Skeletal muscle tissue (tissue), 5 donors: ENCODE data around the gene GGPS1. TPM values are rescaled to one million over a fixed set of nuclear protein-coding genes. Genes with fewer than 3 reads are reported as not detected.
"Not testable (repeated sequence)": the region's sequence is repeated elsewhere in the genome, so short reads cannot be mapped to it uniquely, and the experiment has no call there.

Experiments used
- H3K27ac ChIP-seq: one replicate; pipeline ENCODE4 v1.7.0; 2013; ENCODE audit warnings: mild to moderate bottlenecking, low read depth, low read length, inconsistent platforms
- H3K27me3 ChIP-seq, 3 donors: one replicate each; pipeline ENCODE4 v1.7.0; 2013; ENCODE audit warnings: low read length in 3 of 3; ENCODE audit not compliant: control insufficient read depth in 3 of 3, insufficient read depth in 3 of 3
- H3K36me3 ChIP-seq, 3 donors: one replicate each; pipeline ENCODE4 v1.7.0; 2013; ENCODE audit warnings: low read length in 3 of 3; ENCODE audit not compliant: control insufficient read depth in 3 of 3, insufficient read depth in 3 of 3
- H3K4me1 ChIP-seq, 3 donors: one replicate each; pipeline ENCODE4 v1.7.0; 2013; ENCODE audit warnings: low read length in 3 of 3, mild to moderate bottlenecking in 3 of 3; ENCODE audit not compliant: control insufficient read depth in 3 of 3, insufficient read depth in 3 of 3
- H3K4me3 ChIP-seq, 3 donors: one replicate each; pipeline ENCODE4 v1.7.0; 2013; ENCODE audit warnings: low read length in 3 of 3
- H3K9ac ChIP-seq, 3 donors: one replicate each; pipeline ENCODE4 v1.7.0; 2013; ENCODE audit warnings: low read length in 3 of 3, mild to moderate bottlenecking in 3 of 3, moderate library complexity in 2 of 3, low read depth in 1 of 3
- H3K9me3 ChIP-seq, 3 donors: one replicate each; pipeline ENCODE4 v1.7.0; 2013; ENCODE audit warnings: low read length in 3 of 3; ENCODE audit not compliant: control insufficient read depth in 3 of 3
- small RNA-seq: library from RNA; depleted of rRNA; stranded (forward); fragments of <200 nt; gene quantifications from one replicate; pipeline ENCODE3, GENCODE V24; 2014
- total RNA-seq: library from RNA; depleted of rRNA; stranded (reverse); fragments of >200 nt; gene quantifications from one replicate; pipeline ENCODE4 v1.2.3, GENCODE V29; 2014
- donor health status: Osteomylitis.

Gene GGPS1
- total RNA-seq, 1 donor from 2014 or later: 15.1 TPM

DNA sequence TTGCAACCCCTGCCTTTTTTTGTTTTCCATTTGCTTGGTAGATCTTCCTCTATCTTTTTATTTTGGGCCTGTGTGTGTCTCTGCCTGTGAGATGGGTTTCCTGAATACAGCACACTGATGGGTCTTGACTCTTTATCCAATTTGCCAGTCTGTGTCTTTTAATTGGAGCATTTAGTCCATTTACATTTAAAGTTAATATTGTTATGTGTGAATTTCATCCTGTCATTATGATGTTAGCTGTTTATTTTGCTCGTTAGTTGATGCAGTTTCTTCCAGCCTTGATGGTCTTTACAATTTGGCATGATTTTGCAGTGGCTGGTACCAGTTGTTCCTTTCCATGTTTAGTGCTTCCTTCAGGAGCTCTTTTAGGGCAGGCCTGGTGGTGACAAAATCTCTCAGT, 57.3 kb downstream of the GGPS1 start:
- H3K4me3 ChIP-seq, H3K9me3 ChIP-seq, H3K4me1 ChIP-seq, H3K9ac ChIP-seq, H3K27me3 ChIP-seq, H3K27ac ChIP-seq, H3K36me3 ChIP-seq: not testable (repeated sequence)

DNA sequence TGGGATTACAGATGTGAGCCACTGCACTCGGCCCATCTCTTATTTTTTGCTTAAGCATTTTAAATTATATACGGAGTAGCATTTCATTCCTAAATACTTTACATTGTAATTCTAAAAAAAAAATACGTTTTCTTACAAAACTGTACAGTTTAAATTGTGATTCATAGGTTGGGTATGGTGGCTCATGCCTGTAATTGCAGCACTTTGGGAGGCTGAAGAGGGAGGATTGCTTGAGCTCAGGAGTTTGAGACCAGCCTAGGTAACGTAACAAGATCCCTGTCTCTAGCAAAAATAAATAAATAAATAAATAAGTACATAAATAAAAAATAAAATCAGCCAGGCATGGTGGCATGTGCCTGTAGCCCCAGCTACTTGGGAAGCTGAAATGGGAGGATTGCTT, 63.5 kb downstream of the GGPS1 start:
- H3K36me3 ChIP-seq: peaks cover 0 to 2% (median 0%) of the 10 kb centered on the region in 3 donors
- no peak overlapping the region for H3K9ac ChIP-seq
- H3K27ac ChIP-seq: no peak overlapping the region
- H3K4me1 ChIP-seq: no peaks in the 10 kb centered on the region
- no peaks in the 10 kb centered on the region for H3K9me3 ChIP-seq
- no peaks in the 10 kb centered on the region for H3K27me3 ChIP-seq
- no peak overlapping the region for H3K4me3 ChIP-seq

Small RNA genes within 50 kb of the gene (small RNA-seq; reads per million reads assigned to genes)
- not detected for gene AL391994.1

Other genes starting within 250 kb of the GGPS1 start
- 67.8 TPM for gene TOMM20, start 199.7 kb upstream of the GGPS1 start, total RNA-seq
- 24.5 TPM for gene RBM34, start 167.3 kb upstream of the GGPS1 start, total RNA-seq
- gene ARID4B, start 391 bp upstream of the GGPS1 start, total RNA-seq: 23.0 TPM
- gene TBCE, start 38.9 kb downstream of the GGPS1 start, total RNA-seq: 32.9 TPM
- gene B3GALNT2, start 175.9 kb downstream of the GGPS1 start, total RNA-seq: 48.5 TPM